ENCODE data around the gene GALNT2. TPM values are rescaled to one million over a fixed set of nuclear protein-coding genes. Genes with fewer than 3 reads are reported as not detected.

GALNT2 gene
- total and polyA plus RNA-seq, 2 donors = 28.7 to 55.0 TPM

DNA sequence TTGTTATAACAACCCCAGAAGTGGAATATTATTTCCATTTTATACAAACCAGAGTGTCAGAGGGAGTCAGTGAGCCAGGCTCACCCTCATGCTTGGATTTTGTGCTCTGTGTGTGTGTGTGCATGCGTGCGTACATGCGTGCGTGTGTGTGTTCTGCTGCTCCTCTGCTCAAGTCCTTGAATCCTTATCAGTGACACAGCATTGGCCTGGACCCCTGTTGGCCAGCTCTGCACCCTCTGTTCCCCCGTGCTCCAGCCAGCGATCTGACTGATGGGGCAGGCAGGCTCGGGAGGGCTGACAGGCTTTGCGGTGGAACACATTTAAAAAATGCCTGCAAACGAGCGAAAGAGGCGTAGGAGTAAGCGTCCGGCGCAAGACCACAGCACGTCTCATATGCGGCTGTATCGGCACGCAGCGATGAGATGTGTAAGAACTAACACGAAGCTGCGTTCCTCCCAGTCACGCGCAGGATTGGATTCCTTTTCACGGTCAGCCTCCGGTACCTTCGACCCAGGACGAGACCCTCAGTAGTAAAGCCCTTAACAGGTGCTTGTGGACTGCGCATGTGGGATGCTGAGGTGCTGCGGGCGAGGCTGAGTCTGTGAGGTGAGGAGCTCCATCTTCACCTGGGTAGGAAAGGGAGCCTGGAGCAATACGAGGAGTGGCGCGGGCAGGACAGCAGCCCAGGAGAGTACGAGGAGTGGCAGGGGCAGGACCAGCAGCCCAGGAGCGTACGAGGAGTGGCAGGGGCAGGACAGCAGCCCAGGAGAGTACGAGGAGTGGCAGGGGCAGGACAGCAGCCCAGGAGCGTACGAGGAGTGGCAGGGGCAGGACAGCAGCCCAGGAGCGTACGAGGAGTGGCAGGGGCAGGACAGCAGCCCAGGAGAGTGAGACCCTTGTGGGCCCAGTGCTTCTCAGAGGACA is 130.9 kb downstream of the GALNT2 start:
- DNase-seq (ENCODE audit: extremely low spot score) = no peak
- WGBS = 92% methylated on average over 41 of the region's 41 CpGs
- Histone ChIP-seq H3K27ac (ENCODE audit: low read depth) (no peak overlapping the region), H3K36me3 (ENCODE audit: insufficient read depth) (no peaks in the 10 kb centered on the region), H3K4me3 (ENCODE audit: low read depth, low read length) (no peak overlapping the region), H3K4me1 (ENCODE audit: insufficient read depth) (no peaks in the 10 kb centered on the region)

DNA sequence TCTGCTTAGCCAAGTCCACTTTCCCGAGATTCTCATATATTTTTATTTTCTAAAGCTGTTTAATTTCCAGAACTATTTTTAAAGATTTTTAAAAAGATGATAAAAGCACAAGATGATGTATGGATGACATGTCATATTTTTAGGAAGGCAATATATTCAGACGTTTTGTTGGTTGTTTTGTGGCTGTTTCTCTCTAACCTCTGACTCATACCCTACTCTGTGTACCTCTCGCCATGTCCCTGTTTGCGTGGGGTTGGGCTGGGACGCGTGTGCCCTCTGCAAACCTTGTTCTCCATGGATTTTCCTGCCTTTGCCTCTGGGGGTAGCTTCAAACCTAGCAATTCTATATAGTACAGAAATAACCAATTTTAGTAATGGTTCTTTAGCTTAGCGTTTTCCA is 132.0 kb downstream of the GALNT2 start:
- Histone ChIP-seq H3K27ac (ENCODE audit: low read depth) (no peak overlapping the region), H3K4me3 (ENCODE audit: low read depth, low read length) (no peak overlapping the region), H3K4me1 (ENCODE audit: insufficient read depth) (no peaks in the 10 kb centered on the region), H3K36me3 (ENCODE audit: insufficient read depth) (no peaks in the 10 kb centered on the region)
- 85% methylated on average over 7 of the region's 7 CpGs for WGBS
- DNase-seq (ENCODE audit: extremely low spot score) = no peak

GRCh38 chr1:230199554-230199953 is 132.5 kb downstream of the GALNT2 start:
- Histone ChIP-seq H3K36me3 (ENCODE audit: insufficient read depth) (no peaks in the 10 kb centered on the region), H3K4me3 (ENCODE audit: low read depth, low read length) (no peak overlapping the region), H3K27ac (ENCODE audit: low read depth) (no peak overlapping the region), H3K4me1 (ENCODE audit: insufficient read depth) (no peaks in the 10 kb centered on the region)
- 96% methylated on average over 4 of the region's 4 CpGs for WGBS
- no peak for DNase-seq (ENCODE audit: extremely low spot score)

GRCh38 chr1:230200276-230200675 is 133.2 kb downstream of the GALNT2 start:
- no peak for DNase-seq (ENCODE audit: extremely low spot score)
- Histone ChIP-seq H3K4me3 (ENCODE audit: low read depth, low read length) (no peak overlapping the region), H3K36me3 (ENCODE audit: insufficient read depth) (no peaks in the 10 kb centered on the region), H3K27ac (ENCODE audit: low read depth) (no peak overlapping the region), H3K4me1 (ENCODE audit: insufficient read depth) (no peaks in the 10 kb centered on the region)
- 98% methylated on average over 9 of the region's 9 CpGs for WGBS

DNA sequence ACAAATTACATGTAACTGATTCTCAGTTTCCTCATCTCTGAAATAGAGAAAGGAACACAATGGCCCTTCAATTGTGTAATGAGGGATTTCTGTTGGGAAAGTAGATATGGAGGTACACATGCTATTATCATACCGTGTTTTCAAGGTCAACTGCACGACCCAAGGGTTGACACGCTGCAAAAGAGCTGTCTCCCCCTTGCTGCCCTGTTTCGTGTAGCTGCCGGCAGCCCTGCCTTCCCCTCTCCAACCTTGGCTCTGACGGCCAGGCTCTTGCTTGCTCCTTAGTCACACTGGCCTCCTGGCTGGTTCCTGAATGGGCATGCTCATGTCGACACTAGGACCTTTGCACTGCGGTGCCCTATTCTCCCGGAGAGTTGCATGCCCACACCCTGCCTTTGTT is 134.4 kb downstream of the GALNT2 start:
- Histone ChIP-seq H3K4me3 (ENCODE audit: low read depth, low read length) (no peak overlapping the region), H3K27ac (ENCODE audit: low read depth) (no peak overlapping the region), H3K4me1 (ENCODE audit: insufficient read depth) (no peaks in the 10 kb centered on the region), H3K36me3 (ENCODE audit: insufficient read depth) (no peaks in the 10 kb centered on the region)
- 92% methylated on average over 9 of the region's 9 CpGs for WGBS
- no peak for DNase-seq (ENCODE audit: extremely low spot score)

GRCh38 chr1:230204842-230205241 is 137.8 kb downstream of the GALNT2 start:
- Histone ChIP-seq H3K4me1 (ENCODE audit: insufficient read depth) (no peaks in the 10 kb centered on the region), H3K36me3 (ENCODE audit: insufficient read depth) (no peaks in the 10 kb centered on the region), H3K27ac (ENCODE audit: low read depth) (no peak overlapping the region), H3K4me3 (ENCODE audit: low read depth, low read length) (no peak overlapping the region)
- WGBS = 66% methylated on average over 3 of the region's 3 CpGs
- no peak for DNase-seq (ENCODE audit: extremely low spot score)

GRCh38 chr1:230205719-230206198 is 138.7 kb downstream of the GALNT2 start:
- no peak for DNase-seq (ENCODE audit: extremely low spot score)
- H3K27ac ChIP-seq (ENCODE audit: low read depth) = no peak overlapping the region
- WGBS = 41% methylated on average over 7 of the region's 7 CpGs
- no peak overlapping the region for H3K4me3 ChIP-seq (ENCODE audit: low read depth, low read length)
- H3K4me1 ChIP-seq (ENCODE audit: insufficient read depth) = no peaks in the 10 kb centered on the region
- no peaks in the 10 kb centered on the region for H3K36me3 ChIP-seq (ENCODE audit: insufficient read depth)

DNA sequence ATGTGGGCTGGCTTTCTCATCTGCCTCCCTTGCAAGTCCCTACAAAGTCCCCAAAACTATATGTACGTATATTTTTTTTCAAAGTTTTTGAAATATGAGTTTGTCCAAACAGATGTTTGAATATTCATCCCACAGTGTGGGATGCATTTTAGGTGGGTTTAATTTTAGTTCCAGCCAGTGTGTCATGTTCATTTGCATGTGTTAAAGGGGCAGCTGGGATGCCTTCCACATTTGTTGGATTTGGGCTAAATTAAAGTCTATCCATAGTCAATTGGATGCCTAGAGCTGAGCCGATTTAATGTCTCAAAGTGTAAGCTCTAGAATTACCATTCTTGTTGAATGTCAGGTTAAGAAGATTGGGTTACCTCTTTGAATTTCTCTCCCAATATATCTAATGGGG is 139.2 kb downstream of the GALNT2 start:
- no peak overlapping the region for H3K4me3 ChIP-seq (ENCODE audit: low read depth, low read length)
- H3K27ac ChIP-seq (ENCODE audit: low read depth) = no peak overlapping the region
- 93% methylated on average over 2 of the region's 2 CpGs for WGBS
- H3K36me3 ChIP-seq (ENCODE audit: insufficient read depth) = no peaks in the 10 kb centered on the region
- H3K4me1 ChIP-seq (ENCODE audit: insufficient read depth) = no peaks in the 10 kb centered on the region
- DNase-seq (ENCODE audit: extremely low spot score) = no peak

DNA sequence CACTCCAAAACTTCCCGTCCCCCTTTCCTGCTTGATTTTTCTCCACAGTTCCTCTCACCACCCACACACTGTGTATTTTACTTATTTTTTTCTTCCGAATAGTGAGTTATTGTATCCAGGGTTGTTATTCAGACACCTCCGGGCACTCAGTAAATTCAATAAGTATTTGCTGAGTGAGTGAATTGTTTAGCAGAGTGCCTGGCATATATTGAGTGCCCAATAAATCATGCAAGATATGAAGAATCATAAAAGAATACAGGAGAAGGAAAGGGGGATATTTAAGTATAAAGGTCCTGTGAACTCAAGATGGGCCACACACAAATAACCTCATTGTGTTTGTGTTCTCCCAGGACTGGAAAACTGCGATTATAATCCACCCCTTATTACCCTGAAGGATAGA is 139.9 kb downstream of the GALNT2 start:
- WGBS = 90% methylated on average over 4 of the region's 4 CpGs
- Histone ChIP-seq H3K4me3 (ENCODE audit: low read depth, low read length) (no peak overlapping the region), H3K27ac (ENCODE audit: low read depth) (no peak overlapping the region), H3K4me1 (ENCODE audit: insufficient read depth) (no peaks in the 10 kb centered on the region), H3K36me3 (ENCODE audit: insufficient read depth) (no peaks in the 10 kb centered on the region)
- no peak for DNase-seq (ENCODE audit: extremely low spot score)

DNA sequence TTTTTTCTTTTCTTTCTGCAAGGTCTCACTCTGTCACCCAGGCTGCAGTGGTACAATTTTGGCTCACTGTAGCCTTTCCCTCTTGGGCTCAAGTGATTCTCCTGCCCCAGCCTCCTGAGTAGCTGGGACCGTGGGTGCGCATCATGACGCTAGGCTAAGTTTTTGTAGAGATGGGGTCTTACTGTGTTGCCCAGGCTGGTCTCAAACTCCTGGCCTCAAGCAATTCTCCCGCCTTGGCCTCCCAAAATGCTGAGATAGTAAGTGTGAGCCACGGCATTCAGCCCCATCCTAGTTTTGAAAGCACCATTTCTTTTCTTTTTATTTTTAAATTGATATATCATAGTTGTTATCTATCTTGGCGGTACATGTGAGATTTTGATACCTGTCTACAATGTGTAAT is 140.6 kb downstream of the GALNT2 start:
- DNase-seq (ENCODE audit: extremely low spot score) = no peak
- 98% methylated on average over 6 of the region's 6 CpGs for WGBS

GRCh38 chr1:230208619-230209261 is 141.7 kb downstream of the GALNT2 start:
- Histone ChIP-seq H3K36me3 (ENCODE audit: insufficient read depth) (no peaks in the 10 kb centered on the region), H3K4me3 (ENCODE audit: low read depth, low read length) (no peak overlapping the region), H3K27ac (ENCODE audit: low read depth) (no peak overlapping the region), H3K4me1 (ENCODE audit: insufficient read depth) (no peaks in the 10 kb centered on the region)
- DNase-seq (ENCODE audit: extremely low spot score) = no peak
- 66% methylated on average over 10 of the region's 10 CpGs for WGBS

More for the DNA sequence above, 140.6 kb downstream of the GALNT2 start:
- H3K4me1 ChIP-seq (ENCODE audit: insufficient read depth) = no peaks in the 10 kb centered on the region
- H3K4me3 ChIP-seq (ENCODE audit: low read depth, low read length) = no peak overlapping the region
- H3K27ac ChIP-seq (ENCODE audit: low read depth) = no peak overlapping the region
- H3K36me3 ChIP-seq (ENCODE audit: insufficient read depth) = no peaks in the 10 kb centered on the region

DNA sequence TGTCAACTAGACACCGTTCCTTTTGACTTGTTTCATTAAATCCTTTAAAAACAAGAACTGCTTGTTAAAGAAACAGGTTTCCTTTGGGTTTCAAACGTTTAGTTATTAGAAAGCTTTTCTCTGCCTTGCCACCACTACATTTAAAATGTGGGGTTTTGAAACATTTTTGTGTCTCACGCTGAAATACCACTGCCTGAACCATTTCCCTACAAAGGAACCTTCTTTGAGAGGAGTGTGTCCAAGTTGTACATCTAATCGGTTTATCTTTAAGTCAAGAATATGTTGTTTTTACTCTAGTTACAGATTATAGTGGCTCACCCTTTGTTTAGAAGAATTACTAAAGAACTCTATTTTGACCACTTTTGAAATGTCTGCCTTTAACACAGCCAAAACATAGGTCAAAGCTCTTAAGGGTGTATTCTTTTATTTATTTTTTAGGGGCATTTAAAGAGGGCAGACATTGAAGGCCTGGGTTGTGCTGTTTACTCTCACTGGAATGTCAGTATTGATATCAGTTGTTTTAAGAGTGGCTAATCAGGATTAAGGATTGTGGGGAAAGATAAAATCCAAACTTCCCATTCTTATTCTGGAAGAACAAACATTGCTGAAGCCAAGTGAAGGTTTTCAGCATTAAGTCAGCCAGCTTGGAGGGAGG is 143.4 kb downstream of the GALNT2 start:
- WGBS = 43% methylated on average over 4 of the region's 4 CpGs
- no peak for DNase-seq (ENCODE audit: extremely low spot score)
- H3K4me1 ChIP-seq (ENCODE audit: insufficient read depth) = no peaks in the 10 kb centered on the region
- no peak overlapping the region for H3K4me3 ChIP-seq (ENCODE audit: low read depth, low read length)
- no peaks in the 10 kb centered on the region for H3K36me3 ChIP-seq (ENCODE audit: insufficient read depth)
- no peak overlapping the region for H3K27ac ChIP-seq (ENCODE audit: low read depth)

GRCh38 chr1:230210981-230211336 is 143.9 kb downstream of the GALNT2 start:
- Histone ChIP-seq H3K36me3 (ENCODE audit: insufficient read depth) (no peaks in the 10 kb centered on the region), H3K27ac (ENCODE audit: low read depth) (no peak overlapping the region), H3K4me3 (ENCODE audit: low read depth, low read length) (no peak overlapping the region), H3K4me1 (ENCODE audit: insufficient read depth) (no peaks in the 10 kb centered on the region)
- DNase-seq (ENCODE audit: extremely low spot score) = no peak
- WGBS = 58% methylated on average over 13 of the region's 13 CpGs
